Common myeloid progenitor, CD34-positive (primary cell): ENCODE measurements around the gene TGM3.
"Not testable (repeated sequence)": the region's sequence is repeated elsewhere in the genome, so short reads cannot be mapped to it uniquely, and the experiment has no call there.

Experiments used
- CTCF ChIA-PET: fragments of 350-600 bp; sonication (Branson Sonifier 250); formaldehyde crosslinking; loops from one replicate; lab custom pipeline; 2021; ENCODE audit warnings: antibody characterized with exemption; lab: Charles Lee
- POLR2A ChIA-PET: fragments of 350-600 bp; sonication (Branson Sonifier 250); formaldehyde crosslinking; loops from one replicate; lab custom pipeline; 2021; ENCODE audit warnings: antibody characterized with exemption; lab: Charles Lee
- DNase-seq, 3 donors: peaks; one replicate each; pipeline versions ENCODE4 v3.0.0 to v3.0.0-alpha.2; 2013
- H3K27ac ChIP-seq, 2 experiments: 1 replicate in 1 of 2; 2 replicates in 1 of 2; pipeline ENCODE4 v1.7.0; 2013; ENCODE audit warnings: inconsistent platforms in 2 of 2, low read length in 2 of 2, mild to moderate bottlenecking in 2 of 2, low read depth in 1 of 2, moderate library complexity in 1 of 2; ENCODE audit not compliant: severe bottlenecking in 2 of 2, insufficient read depth in 1 of 2, poor library complexity in 1 of 2
- H3K27me3 ChIP-seq, 5 experiments: replicated peaks in 2 of 5; 1 replicate in 3 of 5; 2 replicates in 2 of 5; pipeline versions ENCODE4 v1.6.1 to v1.7.0; 2013; ENCODE audit warnings: low read length in 4 of 5, mild to moderate bottlenecking in 2 of 5, moderate library complexity in 2 of 5, inconsistent platforms in 1 of 5; ENCODE audit not compliant: insufficient read depth in 5 of 5, control insufficient read depth in 4 of 5
- H3K36me3 ChIP-seq, 4 experiments: 1 replicate in 2 of 4; 2 replicates in 2 of 4; pipeline versions ENCODE4 v1.6.1 to v1.7.0; 2013; ENCODE audit warnings: low read length in 3 of 4, control low read depth in 1 of 4, mild to moderate bottlenecking in 1 of 4; ENCODE audit not compliant: control insufficient read depth in 4 of 4, insufficient read depth in 4 of 4
- H3K4me1 ChIP-seq, 4 experiments: 1 replicate in 3 of 4; 2 replicates in 1 of 4; pipeline versions ENCODE4 v1.6.1 to v1.7.1; 2013; ENCODE audit warnings: low read length in 3 of 4, mild to moderate bottlenecking in 3 of 4, control low read depth in 1 of 4, inconsistent platforms in 1 of 4, moderate library complexity in 1 of 4; ENCODE audit not compliant: control insufficient read depth in 4 of 4, insufficient read depth in 4 of 4; ENCODE audit errors: control extremely low read depth in 1 of 4
- H3K4me3 ChIP-seq, 7 experiments: 1 replicate in 4 of 7; 2 replicates in 3 of 7; pipeline versions ENCODE4 v1.5.1 to v1.7.0; 2013; ENCODE audit warnings: mild to moderate bottlenecking in 7 of 7, low read length in 6 of 7, moderate library complexity in 6 of 7, inconsistent platforms in 2 of 7, low read depth in 2 of 7, control low read depth in 1 of 7; ENCODE audit not compliant: insufficient read depth in 4 of 7, control insufficient read depth in 1 of 7; ENCODE audit errors: extremely low read depth in 1 of 7
- H3K9me3 ChIP-seq, 5 experiments: 1 replicate in 4 of 5; 2 replicates in 1 of 5; pipeline versions ENCODE4 v1.6.1 to v1.7.1; 2013; ENCODE audit warnings: low read length in 4 of 5, mild to moderate bottlenecking in 2 of 5, inconsistent platforms in 1 of 5, low read depth in 1 of 5, moderate library complexity in 1 of 5; ENCODE audit not compliant: control insufficient read depth in 4 of 5, insufficient read depth in 2 of 5; ENCODE audit errors: control extremely low read depth in 1 of 5
- WGBS: methylation state at CpG from one replicate; pipeline ENCODE4 v1.1.5; 2013; ENCODE audit not compliant: insufficient coverage; 5-methylcytosine and 5-hydroxymethylcytosine counted together

The TGM3 gene

DNA sequence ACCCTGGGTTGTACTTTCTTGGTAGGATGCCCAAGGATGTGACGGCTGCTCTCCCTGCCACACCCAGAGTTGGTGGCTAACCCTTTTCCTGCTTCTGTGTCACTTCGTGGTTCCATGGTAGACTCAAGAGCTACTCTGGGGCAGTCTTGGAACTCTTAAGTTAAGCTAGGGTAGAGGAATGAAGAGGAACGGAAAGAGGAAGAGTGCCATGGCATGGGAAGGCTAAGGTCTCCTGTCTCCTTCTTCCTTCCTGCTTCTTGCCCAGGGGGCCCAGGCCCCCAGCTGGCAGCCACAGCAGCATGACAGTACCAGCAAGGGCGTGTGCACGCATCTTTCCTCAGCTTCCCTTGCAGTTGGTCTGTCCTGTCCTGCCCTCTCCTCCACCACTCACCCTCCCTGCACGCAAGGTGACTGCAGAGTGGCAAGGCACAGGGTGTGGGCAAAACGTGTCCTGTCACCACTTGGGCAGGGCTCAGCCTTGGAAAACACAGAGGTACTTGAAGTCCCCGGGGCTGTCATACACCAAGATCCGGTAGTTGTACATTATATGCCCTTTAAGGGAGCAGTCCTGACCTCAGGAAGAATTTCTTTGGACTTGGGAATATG is 39.8 kb upstream of the TGM3 start:
- DNase-seq: peak in 2 of 3 donors; percentile 17 to 21
- Histone ChIP-seq H3K27ac (no peak overlapping the region), H3K4me1 (peaks cover 0 to 19% (median 3%) of the 10 kb centered on the region in 4 experiments), H3K36me3 (no peaks in the 10 kb centered on the region), H3K27me3 (peaks cover 0 to 36% (median 4%) of the 10 kb centered on the region in 5 experiments), H3K9me3 (no peaks in the 10 kb centered on the region), H3K4me3 (no peak overlapping the region)
- ChIA-PET CTCF (interaction anchor here (1.0 kb wide), 1 partner anchor 10 kb away, joined by 3 read pairs; no protein-coding TSS in a partner anchor), POLR2A (no interaction called here)
- WGBS: 63% methylated on average over 7 of the region's 9 CpGs

DNA sequence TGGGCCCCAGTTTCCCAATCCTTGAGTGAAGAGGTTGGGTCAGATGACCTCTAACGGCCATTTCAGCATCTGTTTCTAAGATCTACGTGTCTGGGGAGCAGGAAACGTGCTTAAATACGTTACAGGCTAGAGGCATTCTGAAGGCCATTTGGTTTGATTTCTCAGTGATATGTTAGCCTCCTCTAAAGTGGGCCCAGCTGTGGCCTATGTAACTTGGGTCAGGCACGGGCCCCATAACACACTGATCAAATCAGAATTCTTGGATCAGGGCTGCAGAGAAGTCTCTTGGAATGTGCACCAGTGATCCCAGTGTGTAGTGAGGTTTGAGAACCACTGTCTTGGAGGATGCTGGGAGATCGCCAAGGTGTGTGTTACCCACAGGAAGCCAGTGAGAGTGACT is 36.1 kb upstream of the TGM3 start:
- ChIA-PET CTCF (interaction anchor here (1.0 kb wide), 1 partner anchor 252 kb away, joined by 3 read pairs; no protein-coding TSS in a partner anchor), POLR2A (no interaction called here)
- H3K27me3 ChIP-seq: peaks cover 0 to 31% (median 4%) of the 10 kb centered on the region in 5 experiments
- no peak overlapping the region for H3K4me3 ChIP-seq
- DNase-seq: no peak
- peaks cover 0 to 8% (median 2%) of the 10 kb centered on the region in 4 experiments for H3K4me1 ChIP-seq
- H3K27ac ChIP-seq: no peak overlapping the region
- 93% methylated on average over 6 of the region's 6 CpGs for WGBS
- no peaks in the 10 kb centered on the region for H3K36me3 ChIP-seq
- H3K9me3 ChIP-seq: no peaks in the 10 kb centered on the region

GRCh38 chr20:2260250-2260649 is 35.6 kb upstream of the TGM3 start:
- no peak overlapping the region for H3K4me3 ChIP-seq
- H3K27me3 ChIP-seq: peaks cover 0 to 31% (median 4%) of the 10 kb centered on the region in 5 experiments
- no peak overlapping the region for H3K27ac ChIP-seq
- WGBS: 92% methylated on average over 6 of the region's 9 CpGs
- no peak for DNase-seq
- ChIA-PET POLR2A (no interaction called here), CTCF (no interaction called here)
- H3K36me3 ChIP-seq: no peaks in the 10 kb centered on the region
- no peaks in the 10 kb centered on the region for H3K9me3 ChIP-seq
- peaks cover 0 to 8% (median 2%) of the 10 kb centered on the region in 4 experiments for H3K4me1 ChIP-seq

DNA sequence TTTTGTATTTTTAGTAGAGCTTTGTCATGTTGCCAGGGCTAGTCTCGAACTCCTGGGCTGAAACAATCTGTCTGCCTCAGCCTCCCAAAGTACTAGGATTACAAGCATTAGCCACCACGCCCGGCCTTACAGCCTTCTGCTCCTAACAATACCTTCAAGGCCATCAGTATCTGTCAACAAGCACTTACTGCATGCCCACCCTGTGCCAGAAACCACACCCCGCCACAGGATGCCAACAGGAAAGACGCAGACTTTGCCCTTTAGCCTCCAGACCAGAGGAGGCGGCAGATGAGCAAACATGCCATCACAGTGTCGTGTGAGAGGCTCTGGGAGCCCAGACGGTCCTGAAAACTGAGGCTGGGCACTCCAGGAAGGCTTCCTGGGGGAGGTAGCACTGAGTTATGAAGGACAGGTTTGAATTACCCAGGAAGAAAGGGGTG is 34.7 kb upstream of the TGM3 start:
- CTCF ChIA-PET: no interaction called here
- Histone ChIP-seq H3K27ac (no peak overlapping the region), H3K27me3 (peaks cover 0 to 27% (median 4%) of the 10 kb centered on the region in 5 experiments), H3K9me3 (no peaks in the 10 kb centered on the region), H3K4me1 (peaks cover 0 to 3% (median under 1%) of the 10 kb centered on the region in 4 experiments), H3K4me3 (no peak overlapping the region), H3K36me3 (no peaks in the 10 kb centered on the region)
- 100% methylated on average over 5 of the region's 8 CpGs for WGBS
- POLR2A ChIA-PET: no interaction called here
- no peak for DNase-seq

DNA sequence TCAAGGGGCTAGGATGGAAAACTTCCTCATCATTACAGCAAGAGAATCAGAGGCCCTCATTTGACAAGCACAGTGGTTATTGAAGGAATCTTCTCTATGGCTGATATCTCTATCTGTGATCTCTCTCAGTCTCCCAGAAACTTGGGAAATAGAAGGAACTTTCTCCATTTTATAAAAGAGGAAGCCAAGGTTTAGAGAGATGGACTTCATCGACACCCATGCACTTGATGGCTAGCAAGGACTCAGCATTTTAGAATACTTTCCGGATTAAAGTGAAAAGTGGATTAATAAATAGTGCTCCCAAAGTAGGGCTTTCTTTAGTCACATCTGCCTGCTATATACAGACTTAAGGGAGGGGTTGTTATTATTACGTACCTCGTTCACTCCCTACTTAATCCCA is 34.2 kb upstream of the TGM3 start:
- POLR2A ChIA-PET: no interaction called here
- Histone ChIP-seq H3K4me3 (no peak overlapping the region), H3K36me3 (no peaks in the 10 kb centered on the region), H3K27ac (no peak overlapping the region), H3K9me3 (no peaks in the 10 kb centered on the region), H3K4me1 (no peaks in the 10 kb centered on the region), H3K27me3 (peaks cover 0 to 25% (median 4%) of the 10 kb centered on the region in 5 experiments)
- WGBS: 80% methylated on average over 1 of the region's 4 CpGs
- CTCF ChIA-PET: no interaction called here
- DNase-seq: no peak

- ChIA-PET CTCF (no interaction called here), POLR2A (no interaction called here)
- H3K36me3 ChIP-seq: no peaks in the 10 kb centered on the region
- H3K27me3 ChIP-seq: peaks cover 0 to 10% (median 4%) of the 10 kb centered on the region in 5 experiments
- H3K4me1 ChIP-seq: no peaks in the 10 kb centered on the region
- H3K27ac ChIP-seq: no peak overlapping the region
- DNase-seq: no peak
- H3K9me3 ChIP-seq: no peaks in the 10 kb centered on the region
- 96% methylated on average over 2 of the region's 3 CpGs for WGBS
- no peak overlapping the region for H3K4me3 ChIP-seq
These were observed 31.7 kb upstream of the TGM3 start for GRCh38 chr20:2264118-2264517.

DNA sequence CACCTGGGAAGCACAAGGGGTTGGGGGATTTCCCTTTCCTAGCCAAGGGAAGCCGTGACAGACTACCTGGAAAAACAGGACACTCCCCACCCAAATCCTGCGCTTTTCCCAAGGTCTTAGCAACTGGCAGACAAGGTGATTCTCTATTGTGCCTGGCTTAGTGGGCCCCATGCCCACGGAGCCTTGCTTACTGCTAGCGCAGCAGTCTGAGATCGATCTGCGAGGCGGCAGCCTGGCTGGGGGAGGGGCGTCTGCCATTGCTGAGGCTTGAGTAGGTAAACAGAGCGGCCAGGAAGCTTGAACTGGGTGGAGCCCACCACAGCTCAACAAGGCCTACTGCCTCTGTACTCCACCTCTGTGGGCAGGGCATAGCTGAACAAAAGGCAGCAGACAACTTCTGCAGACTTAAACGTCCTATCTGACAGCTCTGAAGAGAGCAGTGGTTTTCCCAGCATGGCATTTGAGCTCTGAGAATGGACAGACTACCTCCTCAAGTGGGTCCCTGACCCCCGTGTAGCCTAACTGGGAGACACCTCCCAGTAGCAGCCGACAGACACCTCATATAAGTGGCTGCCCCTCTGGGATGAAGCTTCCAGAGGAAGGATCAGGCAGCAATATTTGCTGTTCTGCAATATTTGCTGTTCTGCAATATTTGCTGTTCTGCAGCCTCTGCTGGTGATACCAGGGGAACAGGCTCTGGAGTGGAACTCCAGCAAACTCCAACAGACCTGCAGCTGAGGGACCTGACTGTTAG is 31.0 kb upstream of the TGM3 start:
- H3K9me3 ChIP-seq, H3K27ac ChIP-seq, DNase-seq, H3K27me3 ChIP-seq, H3K4me1 ChIP-seq, H3K4me3 ChIP-seq, POLR2A ChIA-PET, H3K36me3 ChIP-seq: not testable (repeated sequence)
- WGBS: 89% methylated on average over 12 of the region's 12 CpGs
- CTCF ChIA-PET: interaction anchor here (1.5 kb wide), 1 partner anchor 9 kb away, joined by 3 read pairs; no protein-coding TSS in a partner anchor
